Common myeloid progenitor, CD34-positive (primary cell): ENCODE results near the gene TPPP. TPM values are rescaled to one million over a fixed set of nuclear protein-coding genes. Genes with fewer than 3 reads are reported as not detected.
A peak's percentile ranks its signal among the peaks of the same experiment; 100 is the strongest.
"Not testable (repeated sequence)": the region's sequence is repeated elsewhere in the genome, so short reads cannot be mapped to it uniquely, and the experiment has no call there.

Experiments
- CTCF ChIA-PET: fragments of 350-600 bp; sonication (Branson Sonifier 250); formaldehyde crosslinking; loops from one replicate; lab custom pipeline; 2021; ENCODE audit warnings: antibody characterized with exemption; lab: Charles Lee
- POLR2A ChIA-PET: fragments of 350-600 bp; sonication (Branson Sonifier 250); formaldehyde crosslinking; loops from one replicate; lab custom pipeline; 2021; ENCODE audit warnings: antibody characterized with exemption; lab: Charles Lee
- DNase-seq, 3 donors: peaks; one replicate each; pipeline versions ENCODE4 v3.0.0 to v3.0.0-alpha.2; 2013
- H3K27ac ChIP-seq, 2 experiments: 1 replicate in 1 of 2; 2 replicates in 1 of 2; pipeline ENCODE4 v1.7.0; 2013; ENCODE audit warnings: inconsistent platforms in 2 of 2, low read length in 2 of 2, mild to moderate bottlenecking in 2 of 2, low read depth in 1 of 2, moderate library complexity in 1 of 2; ENCODE audit not compliant: severe bottlenecking in 2 of 2, insufficient read depth in 1 of 2, poor library complexity in 1 of 2
- H3K27me3 ChIP-seq, 5 experiments: replicated peaks in 2 of 5; 1 replicate in 3 of 5; 2 replicates in 2 of 5; pipeline versions ENCODE4 v1.6.1 to v1.7.0; 2013; ENCODE audit warnings: low read length in 4 of 5, mild to moderate bottlenecking in 2 of 5, moderate library complexity in 2 of 5, inconsistent platforms in 1 of 5; ENCODE audit not compliant: insufficient read depth in 5 of 5, control insufficient read depth in 4 of 5
- H3K36me3 ChIP-seq, 4 experiments: 1 replicate in 2 of 4; 2 replicates in 2 of 4; pipeline versions ENCODE4 v1.6.1 to v1.7.0; 2013; ENCODE audit warnings: low read length in 3 of 4, control low read depth in 1 of 4, mild to moderate bottlenecking in 1 of 4; ENCODE audit not compliant: control insufficient read depth in 4 of 4, insufficient read depth in 4 of 4
- H3K4me1 ChIP-seq, 4 experiments: 1 replicate in 3 of 4; 2 replicates in 1 of 4; pipeline versions ENCODE4 v1.6.1 to v1.7.1; 2013; ENCODE audit warnings: low read length in 3 of 4, mild to moderate bottlenecking in 3 of 4, control low read depth in 1 of 4, inconsistent platforms in 1 of 4, moderate library complexity in 1 of 4; ENCODE audit not compliant: control insufficient read depth in 4 of 4, insufficient read depth in 4 of 4; ENCODE audit errors: control extremely low read depth in 1 of 4
- H3K4me3 ChIP-seq, 7 experiments: 1 replicate in 4 of 7; 2 replicates in 3 of 7; pipeline versions ENCODE4 v1.5.1 to v1.7.0; 2013; ENCODE audit warnings: mild to moderate bottlenecking in 7 of 7, low read length in 6 of 7, moderate library complexity in 6 of 7, inconsistent platforms in 2 of 7, low read depth in 2 of 7, control low read depth in 1 of 7; ENCODE audit not compliant: insufficient read depth in 4 of 7, control insufficient read depth in 1 of 7; ENCODE audit errors: extremely low read depth in 1 of 7
- H3K9me3 ChIP-seq, 5 experiments: 1 replicate in 4 of 5; 2 replicates in 1 of 5; pipeline versions ENCODE4 v1.6.1 to v1.7.1; 2013; ENCODE audit warnings: low read length in 4 of 5, mild to moderate bottlenecking in 2 of 5, inconsistent platforms in 1 of 5, low read depth in 1 of 5, moderate library complexity in 1 of 5; ENCODE audit not compliant: control insufficient read depth in 4 of 5, insufficient read depth in 2 of 5; ENCODE audit errors: control extremely low read depth in 1 of 5
- WGBS: methylation state at CpG from one replicate; pipeline ENCODE4 v1.1.5; 2013; ENCODE audit not compliant: insufficient coverage; 5-methylcytosine and 5-hydroxymethylcytosine counted together
- polyA plus RNA-seq: library from polyadenylated mRNA; unstranded; fragments of 120-200 nt; gene quantifications from one replicate; pipeline ENCODE4 v1.2.1, GENCODE V29; 2013

The TPPP gene
- 4.5 TPM for polyA plus RNA-seq

DNA sequence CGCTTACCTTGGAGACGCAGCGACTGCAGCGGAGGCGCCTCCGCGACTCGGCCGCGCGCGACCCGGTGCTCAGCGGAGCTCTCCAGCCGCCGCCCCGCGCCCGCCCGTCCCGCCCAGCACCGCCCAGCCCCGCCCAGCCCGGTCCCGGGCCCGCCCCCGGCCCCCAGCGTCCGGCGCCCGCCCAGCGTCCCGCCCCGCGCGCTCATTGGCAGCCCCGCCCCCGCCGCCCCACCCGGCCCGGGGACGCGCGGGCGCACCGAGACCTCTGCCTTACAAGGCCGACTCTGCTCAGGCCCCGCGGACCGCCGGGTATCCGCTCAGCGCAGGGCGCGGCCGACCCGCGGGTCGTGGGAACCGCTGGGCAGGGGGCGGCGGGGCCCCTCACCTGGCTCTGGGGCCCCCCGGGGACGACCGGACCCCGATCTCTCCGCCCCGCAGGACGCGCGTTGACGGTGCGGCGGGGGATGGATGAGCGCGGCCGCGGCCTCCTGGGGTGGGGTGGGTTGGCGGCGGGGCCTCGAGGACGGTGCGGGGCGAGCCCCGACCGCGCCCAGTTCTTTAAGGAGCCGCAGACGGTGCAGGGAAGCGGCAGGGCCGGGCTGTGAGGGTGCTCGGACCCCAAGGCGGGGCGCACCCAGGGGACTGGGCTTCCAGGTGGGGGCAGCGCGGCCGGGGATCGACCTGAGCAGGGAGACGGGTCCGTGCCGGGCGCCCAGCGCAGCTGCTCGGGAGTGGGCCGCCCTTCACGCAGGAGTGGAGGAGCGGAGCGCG is at the start of gene TPPP:
Gene TPPP (minus strand): TSS at position 82 of the 771 bp plus-strand sequence. CDS start 15,292 bp downstream, outside the sequence.
- POLR2A ChIA-PET, H3K27ac ChIP-seq, CTCF ChIA-PET, H3K36me3 ChIP-seq, H3K9me3 ChIP-seq: not testable (repeated sequence)
- under 1% methylated on average over 38 of the region's 109 CpGs for WGBS
- Histone ChIP-seq H3K4me1 (peaks cover 0 to 12% (median 4%) of the 10 kb centered on the region in 4 experiments), H3K27me3 (peaks cover 0 to 34% (median 3%) of the 10 kb centered on the region in 5 experiments), H3K4me3 (peak within 1 kb of the TSS in 6 of 7 experiments; percentile 19 to 68 (median 44))
- DNase-seq = peak; percentile 31 to 63 (median 50)

DNA sequence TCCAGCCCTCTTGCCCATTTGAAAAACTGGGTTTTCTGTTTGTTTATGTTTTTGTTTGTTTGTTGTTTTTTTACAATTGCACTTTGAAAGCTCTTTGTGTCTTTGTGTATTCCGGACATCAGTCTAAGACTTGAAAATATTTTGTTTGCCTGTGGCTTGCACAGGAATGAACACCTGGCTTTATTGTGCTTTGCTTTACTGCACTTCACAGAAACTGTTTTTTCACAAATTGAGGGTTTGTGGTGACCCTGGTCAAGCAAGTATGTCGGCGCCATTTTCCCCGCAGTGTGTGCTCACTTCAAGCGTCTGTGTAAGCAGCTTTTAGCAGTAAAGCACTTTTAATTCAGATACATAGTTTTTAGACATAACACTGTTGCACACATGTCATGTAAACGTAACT is 49.1 kb upstream of the TPPP start:
- H3K36me3 ChIP-seq, CTCF ChIA-PET, DNase-seq, H3K4me1 ChIP-seq, H3K9me3 ChIP-seq, H3K27me3 ChIP-seq, H3K4me3 ChIP-seq, H3K27ac ChIP-seq, POLR2A ChIA-PET: not testable (repeated sequence)
- WGBS = 98% methylated on average over 4 of the region's 6 CpGs

DNA sequence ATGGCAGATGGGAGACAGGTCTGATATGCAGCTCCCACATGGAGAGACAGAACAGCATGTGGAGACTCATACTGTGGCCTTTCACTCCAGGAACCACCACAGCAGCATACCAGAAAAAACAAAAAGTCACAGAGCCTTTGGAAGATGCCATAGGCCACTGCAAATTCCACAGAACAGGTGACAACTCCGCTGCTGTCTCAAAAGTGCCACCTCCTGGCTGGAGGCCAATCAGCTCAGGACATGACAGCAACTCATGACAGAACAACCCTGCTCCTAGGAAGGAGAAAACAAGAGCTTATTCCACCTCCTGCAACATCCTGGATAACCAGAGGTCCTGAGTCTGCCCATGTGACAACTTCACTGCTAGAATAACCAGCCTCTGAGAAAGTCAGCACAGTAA is 41.0 kb upstream of the TPPP start:
- DNase-seq, H3K4me3 ChIP-seq, POLR2A ChIA-PET, H3K36me3 ChIP-seq, CTCF ChIA-PET, H3K27ac ChIP-seq, H3K4me1 ChIP-seq, H3K9me3 ChIP-seq: not testable (repeated sequence)
- peaks cover 0 to 12% (median 0%) of the 10 kb centered on the region in 5 experiments for H3K27me3 ChIP-seq
- no CpG with 5 or more reads among the region's 1 CpG for WGBS

DNA sequence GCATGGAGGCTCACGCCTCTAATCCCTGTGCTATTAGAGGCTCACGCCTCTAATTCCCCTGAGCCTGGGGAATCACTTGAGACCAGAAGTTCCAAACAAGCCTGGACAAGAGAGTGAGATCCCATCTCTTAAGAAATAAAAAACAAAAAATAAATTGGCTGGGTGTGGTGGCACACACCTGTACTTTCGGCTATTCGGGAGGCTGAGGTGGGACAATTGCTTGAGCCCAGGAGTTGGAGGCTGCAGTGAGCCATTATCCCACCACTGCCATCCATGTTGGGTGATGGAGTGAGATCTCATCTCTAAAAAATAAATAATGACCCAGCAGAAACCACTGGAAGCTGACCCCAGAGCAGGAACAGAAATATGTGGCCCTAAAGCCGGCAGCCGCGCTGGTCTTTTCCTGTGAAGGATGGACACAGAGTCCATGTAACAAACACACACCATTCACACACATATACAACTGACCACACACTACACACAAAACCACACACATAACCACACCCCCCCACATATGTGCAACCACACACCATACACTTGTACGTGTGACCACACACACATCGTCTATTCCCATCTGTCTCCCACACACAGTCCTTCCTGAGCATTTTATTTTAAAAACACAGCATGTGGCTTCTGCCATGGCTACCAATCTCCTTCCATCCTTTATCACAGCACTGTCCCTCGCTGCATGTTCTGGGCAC is 39.8 kb upstream of the TPPP start:
- CTCF ChIA-PET, DNase-seq, H3K36me3 ChIP-seq, H3K9me3 ChIP-seq, H3K27ac ChIP-seq, POLR2A ChIA-PET, H3K4me3 ChIP-seq, H3K4me1 ChIP-seq: not testable (repeated sequence)
- WGBS = 80% methylated on average over 5 of the region's 10 CpGs
- peaks cover 0 to 14% (median 0%) of the 10 kb centered on the region in 5 experiments for H3K27me3 ChIP-seq

DNA sequence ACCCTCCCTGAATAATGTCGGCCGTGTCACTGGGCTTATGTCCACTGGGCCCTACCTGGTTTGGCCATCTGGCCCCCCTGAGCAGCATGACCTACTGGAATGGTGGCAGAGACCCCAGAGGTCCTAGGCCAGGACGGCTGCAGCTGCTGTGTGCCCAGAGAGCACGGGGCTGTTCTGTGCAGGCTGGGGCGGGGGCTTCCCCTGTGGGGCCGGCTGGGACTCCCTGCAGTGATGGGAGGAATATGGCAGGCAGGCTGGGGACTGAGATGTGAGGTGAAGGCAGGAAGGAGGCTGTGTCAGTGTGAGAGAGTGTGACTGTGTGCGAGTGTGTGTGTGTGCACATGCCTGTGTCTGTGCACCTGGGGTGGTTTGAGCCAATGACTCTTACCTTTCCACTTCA is 36.1 kb upstream of the TPPP start:
- H3K4me1 ChIP-seq, H3K9me3 ChIP-seq, CTCF ChIA-PET, H3K27ac ChIP-seq, DNase-seq, H3K4me3 ChIP-seq, H3K36me3 ChIP-seq, POLR2A ChIA-PET: not testable (repeated sequence)
- peaks cover 0 to 16% (median 0%) of the 10 kb centered on the region in 5 experiments for H3K27me3 ChIP-seq
- WGBS = no CpG with 5 or more reads among the region's 7 CpGs

DNA sequence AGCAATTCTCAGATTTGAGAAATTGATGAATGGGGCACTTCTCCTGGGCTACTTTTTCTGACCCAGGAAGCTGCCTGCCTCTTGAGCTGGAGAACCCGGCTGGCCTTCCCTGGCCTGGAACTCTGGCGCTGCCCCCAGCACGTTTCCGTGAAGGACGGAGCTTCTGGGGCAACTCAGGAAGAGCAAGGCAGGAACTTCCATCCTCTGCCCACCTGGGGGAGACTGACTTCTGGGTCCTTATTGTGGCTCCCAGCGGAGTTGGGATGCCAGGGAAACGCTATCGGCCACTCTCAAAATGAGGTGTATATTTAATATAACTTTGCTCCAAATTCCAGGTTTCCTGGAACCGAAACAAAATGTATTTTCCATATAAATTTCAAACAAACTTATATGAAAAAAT is 33.9 kb upstream of the TPPP start:
- H3K9me3 ChIP-seq, DNase-seq, H3K4me1 ChIP-seq, POLR2A ChIA-PET, H3K36me3 ChIP-seq, CTCF ChIA-PET, H3K27ac ChIP-seq, H3K4me3 ChIP-seq: not testable (repeated sequence)
- peaks cover 0 to 15% (median 0%) of the 10 kb centered on the region in 5 experiments for H3K27me3 ChIP-seq
- WGBS = no CpG with 5 or more reads among the region's 9 CpGs

DNA sequence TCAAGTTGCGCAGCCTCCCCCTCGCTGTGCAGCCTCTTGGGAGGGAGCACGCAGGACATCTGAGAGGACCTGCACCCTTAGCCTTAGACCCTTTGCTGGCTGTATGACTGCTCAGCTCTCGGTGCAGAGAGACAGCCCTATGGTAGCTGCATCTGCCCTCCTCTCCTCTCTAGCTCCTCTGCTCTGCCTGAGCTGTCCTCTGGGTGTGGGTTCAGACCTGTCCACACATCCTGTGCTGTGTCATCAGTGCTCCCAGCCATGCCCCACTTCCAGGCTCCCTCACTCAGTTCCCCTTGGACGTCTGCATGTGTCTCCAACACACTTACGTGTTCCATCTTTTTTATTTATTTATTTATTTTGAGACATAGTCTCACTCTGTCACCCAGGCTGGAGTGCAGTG is 30.7 kb upstream of the TPPP start:
- Histone ChIP-seq H3K9me3 (peaks cover 0 to 16% (median 0%) of the 10 kb centered on the region in 5 experiments), H3K27me3 (peaks cover 0 to 14% (median 0%) of the 10 kb centered on the region in 5 experiments)
- CTCF ChIA-PET, POLR2A ChIA-PET, DNase-seq, H3K4me3 ChIP-seq, H3K36me3 ChIP-seq, H3K27ac ChIP-seq, H3K4me1 ChIP-seq: not testable (repeated sequence)
- no CpG with 5 or more reads among the region's 6 CpGs for WGBS
